Measurements from ENCODE around the gene AGPS. TPM values are rescaled to one million over a fixed set of nuclear protein-coding genes. Genes with fewer than 3 reads are reported as not detected.

Gene AGPS
- total RNA-seq, 3 donors from 2014 or later (not counting 1 experiment from before 2014, with no cell fraction given), result 27.4 to 36.0 (median 35.6) TPM

GRCh38 chr2:177574356-177574755 is 181.8 kb downstream of the AGPS start:
- H3K4me3 ChIP-seq (ENCODE audit: low read length), result no peak overlapping the region
- no peaks in the 10 kb centered on the region for H3K4me1 ChIP-seq (ENCODE audit: control insufficient read depth, insufficient read depth, low read length)
- no peak for TF ChIP-seq CTCF (IDR thresholded peaks at IDR 0.05)
- intact Hi-C loops (cut with micrococcal nuclease), result no loop called here
- no peaks in the 10 kb centered on the region for H3K4me1 Mint-ChIP-seq
- no peak overlapping the region for H3K4me3 Mint-ChIP-seq
- DNase-seq (no peak), ATAC-seq (no peak)
- peaks cover 11 to 32% of the 10 kb centered on the region in 2 donors for H3K27me3 Mint-ChIP-seq (ENCODE audit: low read depth in 2 of 2)
- no peak overlapping the region for H3K27ac Mint-ChIP-seq
- WGBS (ENCODE audit: insufficient coverage), result 94% methylated on average over 7 of the region's 7 CpGs
- no peaks in the 10 kb centered on the region for H3K9me3 Mint-ChIP-seq
- H3K36me3 Mint-ChIP-seq, result no peaks in the 10 kb centered on the region
- no peak overlapping the region for H3K27ac ChIP-seq (ENCODE audit: low read length)
- no peaks in the 10 kb centered on the region for H3K36me3 ChIP-seq (ENCODE audit: control insufficient read depth, insufficient read depth, low read length)
- H3K9me3 ChIP-seq (ENCODE audit: control insufficient read depth, insufficient read depth, low read length), result no peaks in the 10 kb centered on the region
- no peaks in the 10 kb centered on the region for H3K27me3 ChIP-seq (ENCODE audit: control insufficient read depth, insufficient read depth, low read length)

- H3K4me1 ChIP-seq (ENCODE audit: control insufficient read depth, insufficient read depth, low read length), result no peaks in the 10 kb centered on the region
- H3K27ac ChIP-seq (ENCODE audit: low read length), result no peak overlapping the region
- ATAC-seq (no peak), DNase-seq (no peak)
- H3K36me3 Mint-ChIP-seq, result no peaks in the 10 kb centered on the region
- no peak overlapping the region for H3K4me3 ChIP-seq (ENCODE audit: low read length)
- intact Hi-C loops (cut with micrococcal nuclease), result no loop called here
- H3K27me3 ChIP-seq (ENCODE audit: control insufficient read depth, insufficient read depth, low read length), result no peaks in the 10 kb centered on the region
- no peaks in the 10 kb centered on the region for H3K4me1 Mint-ChIP-seq
- 50% methylated on average over 1 of the region's 2 CpGs for WGBS (ENCODE audit: insufficient coverage)
- H3K27me3 Mint-ChIP-seq (ENCODE audit: low read depth in 2 of 2), result peaks cover 11 to 24% of the 10 kb centered on the region in 2 donors
- H3K36me3 ChIP-seq (ENCODE audit: control insufficient read depth, insufficient read depth, low read length), result no peaks in the 10 kb centered on the region
- no peak overlapping the region for H3K4me3 Mint-ChIP-seq
- no peak for TF ChIP-seq CTCF (IDR thresholded peaks at IDR 0.05)
- H3K9me3 ChIP-seq (ENCODE audit: control insufficient read depth, insufficient read depth, low read length), result no peaks in the 10 kb centered on the region
- H3K9me3 Mint-ChIP-seq, result no peaks in the 10 kb centered on the region
- no peak overlapping the region for H3K27ac Mint-ChIP-seq
Observed at GRCh38 chr2:177575358-177575757, 182.8 kb downstream of the AGPS start.

GRCh38 chr2:177577075-177577474 is 184.5 kb downstream of the AGPS start:
- Histone ChIP-seq H3K4me3 (ENCODE audit: low read length) (no peak overlapping the region), H3K27me3 (ENCODE audit: control insufficient read depth, insufficient read depth, low read length) (no peaks in the 10 kb centered on the region), H3K9me3 (ENCODE audit: control insufficient read depth, insufficient read depth, low read length) (no peaks in the 10 kb centered on the region), H3K4me1 (ENCODE audit: control insufficient read depth, insufficient read depth, low read length) (no peaks in the 10 kb centered on the region), H3K36me3 (ENCODE audit: control insufficient read depth, insufficient read depth, low read length) (no peaks in the 10 kb centered on the region), H3K27ac (ENCODE audit: low read length) (no peak overlapping the region)
- Mint-ChIP-seq H3K27ac (no peak overlapping the region), H3K9me3 (no peaks in the 10 kb centered on the region), H3K4me1 (no peaks in the 10 kb centered on the region), H3K36me3 (no peaks in the 10 kb centered on the region), H3K4me3 (no peak overlapping the region), H3K27me3 (ENCODE audit: low read depth in 2 of 2) (peaks cover 10 to 12% of the 10 kb centered on the region in 2 donors)
- DNase-seq, result no peak
- no peak for TF ChIP-seq CTCF (IDR thresholded peaks at IDR 0.05)
- ATAC-seq, result no peak
- 69% methylated on average over 1 of the region's 1 CpG for WGBS (ENCODE audit: insufficient coverage)
- intact Hi-C loops (cut with micrococcal nuclease), result no loop called here

- no peaks in the 10 kb centered on the region for H3K9me3 Mint-ChIP-seq
- intact Hi-C loops (cut with micrococcal nuclease), result no loop called here
- TF ChIP-seq CTCF (IDR thresholded peaks at IDR 0.05), result no peak
- peaks cover 0 to 16% of the 10 kb centered on the region in 2 donors for H3K27me3 Mint-ChIP-seq (ENCODE audit: low read depth in 2 of 2)
- Histone ChIP-seq H3K4me1 (ENCODE audit: control insufficient read depth, insufficient read depth, low read length) (no peaks in the 10 kb centered on the region), H3K9me3 (ENCODE audit: control insufficient read depth, insufficient read depth, low read length) (no peaks in the 10 kb centered on the region), H3K27me3 (ENCODE audit: control insufficient read depth, insufficient read depth, low read length) (no peaks in the 10 kb centered on the region), H3K36me3 (ENCODE audit: control insufficient read depth, insufficient read depth, low read length) (no peaks in the 10 kb centered on the region), H3K4me3 (ENCODE audit: low read length) (no peak overlapping the region), H3K27ac (ENCODE audit: low read length) (no peak overlapping the region)
- no peaks in the 10 kb centered on the region for H3K36me3 Mint-ChIP-seq
- no CpG with 5 or more reads among the region's 3 CpGs for WGBS (ENCODE audit: insufficient coverage)
- no peaks in the 10 kb centered on the region for H3K4me1 Mint-ChIP-seq
- H3K27ac Mint-ChIP-seq, result no peak overlapping the region
- DNase-seq (no peak), ATAC-seq (no peak)
- no peak overlapping the region for H3K4me3 Mint-ChIP-seq
Observed at GRCh38 chr2:177578454-177578853, 185.9 kb downstream of the AGPS start.

Data from natural killer cell (primary cell).